ENCODE results near the gene FAM13C. TPM values are rescaled to one million over a fixed set of nuclear protein-coding genes. Genes with fewer than 3 reads are reported as not detected.

FAM13C gene
- total RNA-seq, 1 experiment from 2014 or later = 1.8 TPM

DNA sequence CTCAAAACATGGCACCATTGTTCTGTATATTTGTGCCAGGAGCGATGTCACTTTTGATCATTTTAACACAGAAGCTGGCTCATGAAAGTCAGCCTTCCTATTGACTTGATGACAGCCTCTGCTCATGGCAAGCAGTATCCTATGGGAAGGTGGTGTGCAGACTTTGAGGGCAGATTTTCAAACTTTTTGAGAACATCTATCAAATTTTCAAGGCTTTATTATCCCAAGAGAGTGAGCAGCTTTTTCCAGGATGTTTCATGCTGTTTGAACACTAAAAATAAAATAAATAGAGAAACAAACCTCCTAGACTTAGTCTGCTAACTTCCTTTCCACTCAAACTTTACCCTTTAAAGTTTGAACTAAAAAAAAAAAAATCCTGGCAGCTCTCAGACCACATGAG is 20.3 kb downstream of the FAM13C start:
- Histone ChIP-seq H3K27me3 (ENCODE audit: control insufficient read depth, insufficient read depth, low read length) (peaks cover 3% of the 10 kb centered on the region), H3K36me3 (replicated peaks; ENCODE audit: control insufficient read depth, insufficient read depth, low read length) (no peaks in the 10 kb centered on the region), H3K4me3 (ENCODE audit: insufficient read depth, low read depth, low read length) (no peak overlapping the region)
- DNase-seq = no peak

DNA sequence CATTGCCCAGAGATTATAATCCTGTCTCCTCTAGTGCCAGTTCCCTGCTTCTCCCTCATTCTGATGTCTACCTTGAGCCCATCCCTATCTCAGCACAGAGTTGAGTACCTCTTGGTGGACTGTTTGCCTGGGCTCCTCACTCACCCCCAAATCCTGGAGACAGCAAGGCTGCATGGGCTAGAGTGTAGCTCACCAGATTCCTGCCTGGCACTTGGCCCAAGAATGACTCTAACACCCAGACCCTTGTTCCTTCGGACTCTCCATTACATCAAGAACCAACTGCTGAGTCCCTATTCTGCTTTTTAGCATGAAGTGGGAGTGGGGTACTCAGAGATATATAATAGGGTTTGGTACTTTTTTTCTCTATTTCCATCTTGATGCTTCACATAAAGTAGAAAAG is 22.1 kb downstream of the FAM13C start:
- no peak for DNase-seq
- peaks cover 5% of the 10 kb centered on the region for H3K27me3 ChIP-seq (ENCODE audit: control insufficient read depth, insufficient read depth, low read length)
- no peaks in the 10 kb centered on the region for H3K36me3 ChIP-seq (replicated peaks; ENCODE audit: control insufficient read depth, insufficient read depth, low read length)
- H3K4me3 ChIP-seq (ENCODE audit: insufficient read depth, low read depth, low read length) = no peak overlapping the region

DNA sequence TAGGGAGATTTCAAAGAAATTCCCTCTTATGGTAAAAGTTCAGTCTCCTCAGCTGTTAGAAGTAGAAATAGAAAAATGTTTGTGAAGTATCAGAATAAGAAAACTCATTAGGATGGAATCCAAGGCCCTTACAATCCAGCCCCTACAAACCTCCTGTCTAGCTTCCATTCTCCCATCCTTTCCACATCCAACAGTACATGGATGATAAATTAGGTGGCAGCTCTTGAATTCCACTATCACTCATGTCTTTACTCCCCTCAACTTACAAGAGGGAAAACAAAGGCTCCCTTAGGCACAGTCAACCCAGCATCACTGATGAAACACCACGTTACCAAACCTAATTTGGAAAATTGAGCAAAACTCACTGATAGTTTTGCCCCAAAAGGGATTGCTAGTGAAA is 23.0 kb downstream of the FAM13C start:
- no peak for DNase-seq
- Histone ChIP-seq H3K36me3 (replicated peaks; ENCODE audit: control insufficient read depth, insufficient read depth, low read length) (no peaks in the 10 kb centered on the region), H3K4me3 (ENCODE audit: insufficient read depth, low read depth, low read length) (no peak overlapping the region), H3K27me3 (ENCODE audit: control insufficient read depth, insufficient read depth, low read length) (peaks cover 5% of the 10 kb centered on the region)

DNA sequence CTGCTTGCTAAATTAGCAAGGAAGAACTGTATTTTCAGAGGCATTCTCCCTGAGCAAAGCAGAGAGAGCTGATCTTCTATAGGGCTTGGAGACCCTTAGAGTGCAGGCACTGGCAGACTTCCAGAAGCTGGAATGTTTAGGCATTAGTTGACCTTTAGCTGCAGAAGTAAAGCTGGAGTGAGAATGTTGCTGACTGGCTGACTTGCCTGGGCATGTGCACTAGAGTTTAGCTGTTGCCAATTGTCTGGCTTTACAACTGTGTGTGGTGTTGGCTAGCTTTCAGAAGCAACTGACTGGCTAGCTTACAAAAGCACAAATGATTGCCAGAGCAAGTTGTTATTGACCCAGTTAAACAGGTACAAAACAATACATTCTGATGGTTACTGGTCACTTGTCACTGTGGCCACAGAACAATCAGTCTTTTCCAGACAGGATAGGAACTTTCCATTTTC is 25.1 kb downstream of the FAM13C start:
- Histone ChIP-seq H3K36me3 (replicated peaks; ENCODE audit: control insufficient read depth, insufficient read depth, low read length) (no peaks in the 10 kb centered on the region), H3K4me3 (ENCODE audit: insufficient read depth, low read depth, low read length) (no peak overlapping the region), H3K27me3 (ENCODE audit: control insufficient read depth, insufficient read depth, low read length) (peaks cover 7% of the 10 kb centered on the region)
- DNase-seq = no peak

DNA sequence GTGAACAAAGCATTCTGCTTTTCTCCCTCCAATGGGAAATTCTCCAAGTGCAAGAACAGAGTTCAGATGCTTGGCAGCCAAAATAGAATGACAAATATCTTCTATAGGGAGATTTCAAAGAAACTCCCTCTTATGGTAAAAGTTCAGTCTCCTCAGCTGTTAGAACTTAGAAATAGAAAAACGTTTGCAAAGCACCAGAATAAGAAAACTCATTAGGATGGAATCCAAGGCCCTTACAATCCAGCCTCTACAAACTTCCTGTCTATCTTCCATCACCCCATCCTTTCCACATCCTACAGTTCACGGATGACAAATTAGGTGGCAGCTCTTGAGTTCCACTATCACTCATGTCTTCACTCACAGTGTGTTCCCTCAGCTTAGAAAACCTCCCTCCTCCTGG is 25.7 kb downstream of the FAM13C start:
- Histone ChIP-seq H3K36me3 (replicated peaks; ENCODE audit: control insufficient read depth, insufficient read depth, low read length) (no peaks in the 10 kb centered on the region), H3K4me3 (ENCODE audit: insufficient read depth, low read depth, low read length) (no peak overlapping the region), H3K27me3 (ENCODE audit: control insufficient read depth, insufficient read depth, low read length) (peaks cover 7% of the 10 kb centered on the region)
- no peak for DNase-seq

DNA sequence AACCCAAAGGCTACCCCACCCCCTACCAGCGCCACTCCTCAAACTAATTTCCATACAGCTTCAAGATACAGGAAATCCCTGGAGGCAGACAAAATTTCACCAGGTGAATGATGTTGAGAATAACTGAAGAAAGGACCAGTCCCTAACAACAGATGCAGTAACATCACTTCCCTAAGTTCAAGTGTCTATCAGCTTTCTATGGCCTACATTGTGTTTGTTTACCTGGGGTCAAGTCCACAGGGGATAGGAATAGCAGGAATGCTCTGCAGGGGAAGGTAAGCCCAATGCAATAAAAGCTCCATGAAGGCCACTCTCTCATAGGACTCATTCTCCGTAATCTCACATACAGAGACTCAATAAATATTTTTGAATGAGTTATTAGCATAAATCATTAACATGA is 26.9 kb downstream of the FAM13C start:
- H3K27me3 ChIP-seq (ENCODE audit: control insufficient read depth, insufficient read depth, low read length) = peaks cover 7% of the 10 kb centered on the region
- DNase-seq = no peak
- no peaks in the 10 kb centered on the region for H3K36me3 ChIP-seq (replicated peaks; ENCODE audit: control insufficient read depth, insufficient read depth, low read length)
- no peak overlapping the region for H3K4me3 ChIP-seq (ENCODE audit: insufficient read depth, low read depth, low read length)

DNA sequence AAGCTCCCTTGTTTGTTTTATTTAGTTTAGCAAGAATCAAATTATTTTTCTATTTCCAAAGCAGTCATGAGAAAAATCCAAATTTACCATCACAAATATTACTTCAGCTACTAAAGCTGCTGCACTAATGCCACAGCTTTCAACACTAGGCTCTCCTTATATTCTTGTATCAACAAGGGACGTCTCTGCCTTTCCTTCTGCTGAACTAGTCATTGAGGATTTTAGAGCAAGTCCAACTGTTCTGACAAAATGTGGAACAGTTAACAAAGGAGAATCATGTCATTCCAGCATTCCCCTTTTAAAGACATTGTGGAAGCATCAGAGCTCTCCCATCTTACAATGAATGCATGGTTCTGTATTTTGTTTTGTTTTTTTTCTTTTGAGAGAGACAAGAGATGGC is 28.6 kb downstream of the FAM13C start:
- H3K4me3 ChIP-seq (ENCODE audit: insufficient read depth, low read depth, low read length) = no peak overlapping the region
- DNase-seq = no peak
- H3K27me3 ChIP-seq (ENCODE audit: control insufficient read depth, insufficient read depth, low read length) = peaks cover 7% of the 10 kb centered on the region
- no peaks in the 10 kb centered on the region for H3K36me3 ChIP-seq (replicated peaks; ENCODE audit: control insufficient read depth, insufficient read depth, low read length)

DNA sequence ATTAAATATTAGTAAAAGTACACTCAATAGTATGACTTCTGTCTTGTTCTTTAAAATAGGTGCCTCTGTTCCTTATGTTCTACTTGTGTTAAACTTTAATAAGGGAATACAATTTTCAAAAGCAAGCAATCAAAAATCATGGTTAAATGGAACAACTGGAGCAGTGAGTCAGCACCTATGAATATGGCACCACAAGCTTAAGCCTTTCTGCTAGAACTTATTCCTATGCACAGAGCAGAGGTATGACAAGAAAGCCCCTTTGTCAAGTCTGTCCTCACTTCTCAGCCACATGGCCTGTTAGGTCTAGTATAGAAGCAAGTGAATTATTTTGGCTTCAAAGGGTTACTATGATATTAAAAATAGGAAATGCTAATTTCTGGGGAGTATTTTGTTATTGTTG is 29.8 kb downstream of the FAM13C start:
- DNase-seq = no peak

DNA sequence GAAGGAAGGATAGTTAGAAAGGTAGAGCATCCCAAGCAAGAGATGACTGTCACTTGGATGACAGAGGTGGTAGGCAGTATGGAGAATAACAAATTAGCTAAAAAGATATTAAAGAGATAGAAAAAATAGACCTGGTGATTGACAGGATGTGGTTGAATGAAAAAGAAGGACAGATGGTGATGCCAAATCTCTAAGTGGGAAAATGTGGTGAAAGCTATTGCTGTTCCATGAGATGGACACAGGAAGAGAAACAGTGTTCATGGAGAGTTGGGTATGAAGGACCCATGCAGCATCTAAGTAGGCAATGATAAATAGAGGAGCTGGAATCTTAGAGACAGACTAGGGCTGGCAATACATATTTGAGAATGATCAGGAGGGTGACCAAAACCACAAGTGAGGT is 30.7 kb downstream of the FAM13C start:
- no peak overlapping the region for H3K4me3 ChIP-seq (ENCODE audit: insufficient read depth, low read depth, low read length)
- peaks cover 4% of the 10 kb centered on the region for H3K27me3 ChIP-seq (ENCODE audit: control insufficient read depth, insufficient read depth, low read length)
- no peaks in the 10 kb centered on the region for H3K36me3 ChIP-seq (replicated peaks; ENCODE audit: control insufficient read depth, insufficient read depth, low read length)
- DNase-seq = no peak

More for the DNA sequence above, 29.8 kb downstream of the FAM13C start:
- H3K27me3 ChIP-seq (ENCODE audit: control insufficient read depth, insufficient read depth, low read length) = peaks cover 7% of the 10 kb centered on the region
- no peak overlapping the region for H3K4me3 ChIP-seq (ENCODE audit: insufficient read depth, low read depth, low read length)
- H3K36me3 ChIP-seq (replicated peaks; ENCODE audit: control insufficient read depth, insufficient read depth, low read length) = no peaks in the 10 kb centered on the region

DNA sequence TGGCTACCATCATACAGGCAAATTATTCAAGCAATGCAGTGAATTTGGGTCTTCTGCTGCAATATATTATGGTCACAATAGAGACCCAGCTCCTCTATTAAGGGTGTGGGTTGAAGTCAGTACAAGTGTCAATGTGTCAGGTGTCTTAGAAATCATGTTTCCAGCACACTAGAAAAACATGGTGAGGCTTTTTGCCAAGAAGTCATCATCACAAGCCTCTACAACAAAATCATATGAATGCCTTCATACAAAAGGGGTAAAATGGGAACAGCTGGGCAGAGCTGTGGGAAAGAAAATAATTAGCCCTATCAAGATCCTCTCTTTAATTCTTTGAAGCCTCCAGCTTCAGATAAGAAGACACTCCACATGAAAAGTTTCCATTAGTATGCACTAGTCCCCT is 37.2 kb downstream of the FAM13C start:
- no peaks in the 10 kb centered on the region for H3K27me3 ChIP-seq (ENCODE audit: control insufficient read depth, insufficient read depth, low read length)
- no peak for DNase-seq
- no peaks in the 10 kb centered on the region for H3K36me3 ChIP-seq (replicated peaks; ENCODE audit: control insufficient read depth, insufficient read depth, low read length)
- no peak overlapping the region for H3K4me3 ChIP-seq (ENCODE audit: insufficient read depth, low read depth, low read length)

DNA sequence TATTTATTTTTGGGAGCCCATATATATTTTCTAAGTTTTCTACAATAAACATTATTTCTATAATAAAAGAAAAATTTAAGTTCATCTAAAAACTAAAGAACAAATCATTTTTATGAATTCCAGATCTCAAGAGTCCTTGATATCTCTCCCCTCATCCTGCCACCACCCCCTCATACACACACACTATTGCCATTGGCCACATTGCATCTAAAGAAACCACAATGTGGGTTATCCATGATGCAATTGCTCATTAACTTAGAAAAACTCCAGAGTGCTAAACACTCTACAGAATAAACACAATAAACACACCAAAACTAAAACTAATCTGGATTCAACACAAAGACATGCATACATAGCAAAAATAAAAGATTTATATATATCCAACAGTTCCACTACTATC is 37.8 kb downstream of the FAM13C start:
- no peak for DNase-seq
- no peak overlapping the region for H3K4me3 ChIP-seq (ENCODE audit: insufficient read depth, low read depth, low read length)
- H3K36me3 ChIP-seq (replicated peaks; ENCODE audit: control insufficient read depth, insufficient read depth, low read length) = no peaks in the 10 kb centered on the region
- H3K27me3 ChIP-seq (ENCODE audit: control insufficient read depth, insufficient read depth, low read length) = no peaks in the 10 kb centered on the region

DNA sequence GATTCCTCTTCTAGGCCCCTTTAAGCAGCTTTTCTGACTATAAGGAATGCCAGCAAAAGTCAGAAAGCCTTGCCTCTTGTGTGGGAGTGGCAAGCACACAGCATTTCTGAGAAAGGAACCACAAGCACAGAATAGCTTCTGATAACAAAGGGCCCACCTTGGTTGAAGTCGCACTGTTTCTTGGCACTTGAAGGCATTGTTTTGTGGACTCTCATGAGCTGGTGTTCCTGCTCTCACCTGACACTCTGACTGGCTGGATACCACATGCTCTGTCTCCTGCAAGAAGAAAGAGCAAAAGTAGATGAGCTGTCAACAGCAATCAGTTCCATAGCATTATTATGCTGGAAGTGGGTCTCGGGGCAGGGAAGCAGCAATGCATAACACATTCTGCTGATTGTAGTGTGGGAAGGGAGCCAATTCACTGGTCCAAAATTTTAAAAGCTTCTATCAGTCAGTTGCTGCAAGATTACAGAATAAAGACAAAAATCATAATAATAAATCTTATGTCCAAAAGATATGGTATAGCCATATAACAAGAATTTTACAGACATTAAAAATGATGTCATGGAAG is 38.4 kb downstream of the FAM13C start:
- DNase-seq = no peak
- no peaks in the 10 kb centered on the region for H3K27me3 ChIP-seq (ENCODE audit: control insufficient read depth, insufficient read depth, low read length)
- H3K4me3 ChIP-seq (ENCODE audit: insufficient read depth, low read depth, low read length) = no peak overlapping the region
- H3K36me3 ChIP-seq (replicated peaks; ENCODE audit: control insufficient read depth, insufficient read depth, low read length) = no peaks in the 10 kb centered on the region

DNA sequence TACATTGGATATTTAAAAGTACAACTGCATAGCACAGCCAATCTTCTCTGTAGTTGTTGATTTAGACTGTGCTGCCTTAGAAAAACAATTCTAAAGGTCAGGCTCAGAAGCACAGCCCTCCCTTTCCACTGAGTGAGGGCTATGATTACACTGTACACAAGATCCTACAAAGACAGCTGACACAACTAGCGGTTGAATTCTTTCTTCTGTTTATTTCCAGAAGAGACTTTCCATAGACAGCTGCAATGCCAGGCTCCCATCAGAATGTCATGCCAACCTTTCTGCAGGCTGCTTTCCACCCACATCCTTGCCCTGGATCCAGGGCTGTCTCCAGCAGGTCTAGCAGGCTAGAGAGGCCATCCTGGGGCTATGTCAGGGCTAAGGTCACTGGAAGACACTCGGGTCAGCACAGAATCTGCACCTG is 39.3 kb downstream of the FAM13C start:
- Histone ChIP-seq H3K4me3 (ENCODE audit: insufficient read depth, low read depth, low read length) (no peak overlapping the region), H3K27me3 (ENCODE audit: control insufficient read depth, insufficient read depth, low read length) (no peaks in the 10 kb centered on the region), H3K36me3 (replicated peaks; ENCODE audit: control insufficient read depth, insufficient read depth, low read length) (no peaks in the 10 kb centered on the region)
- no peak for DNase-seq

DNA sequence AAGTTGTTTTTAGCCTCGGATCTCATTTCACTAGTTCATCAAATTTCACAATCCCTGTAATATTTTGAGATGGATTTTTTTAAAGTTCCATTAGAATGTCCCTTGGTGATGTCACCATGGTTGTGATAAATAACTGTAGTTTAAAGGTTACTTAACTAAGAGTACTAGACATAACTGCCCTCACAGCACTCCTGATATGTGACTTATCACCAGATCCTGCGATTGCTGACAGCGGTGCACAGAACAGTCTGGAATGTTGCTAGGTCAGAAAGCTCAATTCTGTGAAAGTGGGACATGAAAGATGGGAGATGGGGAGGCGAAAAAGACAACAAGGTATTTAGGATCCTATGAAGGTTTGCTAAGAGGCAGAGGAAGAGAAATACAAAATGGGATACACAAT is 40.2 kb downstream of the FAM13C start:
- no peaks in the 10 kb centered on the region for H3K27me3 ChIP-seq (ENCODE audit: control insufficient read depth, insufficient read depth, low read length)

DNA sequence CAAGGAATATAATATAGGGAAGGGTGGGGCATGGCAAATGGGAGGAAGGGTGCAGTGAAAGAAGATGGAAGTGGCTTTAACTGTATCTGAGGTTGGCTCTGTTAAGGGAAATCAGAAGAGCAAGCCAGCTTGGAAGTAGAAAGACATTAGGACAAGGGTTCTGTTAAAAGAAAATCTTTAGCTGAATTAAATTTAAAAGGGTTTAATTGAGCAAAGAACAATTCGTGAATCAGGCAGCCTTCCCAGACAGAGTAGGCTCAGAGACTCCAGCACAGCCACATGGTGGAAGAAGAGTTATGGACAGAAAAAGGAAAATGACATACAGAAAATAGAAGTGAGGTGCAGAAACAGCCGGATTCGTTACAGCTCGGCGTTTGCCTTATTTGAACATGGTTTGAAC is 42.0 kb downstream of the FAM13C start:
- no peak for DNase-seq
- Histone ChIP-seq H3K4me3 (ENCODE audit: insufficient read depth, low read depth, low read length) (no peak overlapping the region), H3K27me3 (ENCODE audit: control insufficient read depth, insufficient read depth, low read length) (no peaks in the 10 kb centered on the region), H3K36me3 (replicated peaks; ENCODE audit: control insufficient read depth, insufficient read depth, low read length) (no peaks in the 10 kb centered on the region)

More for the DNA sequence above, 40.2 kb downstream of the FAM13C start:
- no peak for DNase-seq
- Histone ChIP-seq H3K36me3 (replicated peaks; ENCODE audit: control insufficient read depth, insufficient read depth, low read length) (no peaks in the 10 kb centered on the region), H3K4me3 (ENCODE audit: insufficient read depth, low read depth, low read length) (no peak overlapping the region)

DNA sequence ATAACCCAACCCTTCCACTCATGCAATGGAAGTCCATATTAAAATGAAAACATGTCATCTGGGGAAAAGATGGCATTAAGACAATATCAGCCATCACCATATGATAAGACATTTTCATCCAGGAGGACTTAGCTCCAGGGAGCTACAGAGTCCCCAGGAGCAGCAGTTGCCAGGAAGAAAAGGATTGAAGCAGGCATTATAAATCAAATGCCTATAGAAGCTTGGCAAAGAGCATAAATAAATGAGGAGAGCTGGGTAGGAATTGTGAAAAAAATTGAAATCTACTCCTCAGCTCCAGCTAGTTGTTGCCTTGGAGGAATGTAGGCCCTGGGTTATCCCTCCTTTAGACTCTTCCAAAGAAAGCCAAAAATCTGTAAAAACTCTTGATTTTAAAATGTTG is 42.5 kb downstream of the FAM13C start:
- DNase-seq = no peak
- H3K27me3 ChIP-seq (ENCODE audit: control insufficient read depth, insufficient read depth, low read length) = no peaks in the 10 kb centered on the region
- H3K4me3 ChIP-seq (ENCODE audit: insufficient read depth, low read depth, low read length) = no peak overlapping the region
- H3K36me3 ChIP-seq (replicated peaks; ENCODE audit: control insufficient read depth, insufficient read depth, low read length) = no peaks in the 10 kb centered on the region

Data from H7 (cell line).